HUES64 (cell line): ENCODE measurements around the gene SLC25A34.

Experiments
- H3K27ac ChIP-seq: 2 replicates; pipeline ENCODE4 v1.7.0; 2013; ENCODE audit warnings: low read depth, low read length, inconsistent platforms
- H3K27me3 ChIP-seq: 2 replicates; pipeline ENCODE4 v1.6.1; 2013; ENCODE audit warnings: mild to moderate bottlenecking, low read length; ENCODE audit not compliant: insufficient read depth
- H3K36me3 ChIP-seq: 2 replicates; pipeline ENCODE4 v1.6.1; 2013; ENCODE audit warnings: mild to moderate bottlenecking, low read length; ENCODE audit not compliant: insufficient read depth
- H3K4me1 ChIP-seq: 2 replicates; pipeline ENCODE4 v1.6.1; 2013; ENCODE audit warnings: mild to moderate bottlenecking, low read length, moderate library complexity; ENCODE audit not compliant: insufficient read depth
- H3K4me3 ChIP-seq: 2 replicates; pipeline ENCODE4 v1.5.1; 2013; ENCODE audit warnings: mild to moderate bottlenecking, low read length, moderate library complexity
- H3K9ac ChIP-seq: 2 replicates; pipeline ENCODE4 v1.6.1; 2013; ENCODE audit warnings: mild to moderate bottlenecking, low read depth, low read length
- H3K9me3 ChIP-seq: 2 replicates; pipeline ENCODE4 v1.6.1; 2013; ENCODE audit warnings: low read depth, low read length; ENCODE audit not compliant: insufficient read depth
- WGBS: fragments of 150-250, 120-280 bp; methylation state at CpG from one replicate; pipeline ENCODE4 v1.1.7; 2013; ENCODE audit warnings: missing lambda C conversion rate; 5-methylcytosine and 5-hydroxymethylcytosine counted together

Gene SLC25A34

DNA sequence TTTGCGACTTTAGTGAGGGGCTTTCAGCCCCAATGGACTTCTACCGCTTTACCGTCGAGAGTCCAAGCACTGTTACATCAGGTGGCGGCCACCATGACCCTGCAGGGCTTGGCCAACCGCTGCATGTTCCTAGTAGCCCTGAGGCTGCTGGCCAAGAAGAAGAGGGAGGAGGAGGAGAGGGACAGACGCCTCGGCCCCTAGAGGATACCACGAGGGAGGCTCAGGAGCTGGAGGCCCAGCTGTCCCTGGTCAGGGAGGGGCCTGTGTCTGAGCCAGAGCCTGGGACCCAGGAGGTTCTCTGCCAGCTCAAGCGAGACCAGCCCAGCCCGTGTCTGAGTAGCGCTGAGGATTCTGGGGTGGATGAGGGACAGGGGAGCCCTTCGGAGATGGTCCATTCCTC, 8.6 kb upstream of the SLC25A34 start:
- Histone ChIP-seq H3K9me3 (no peaks in the 10 kb centered on the region), H3K27me3 (no peaks in the 10 kb centered on the region), H3K36me3 (peaks cover 74% of the 10 kb centered on the region), H3K4me1 (no peaks in the 10 kb centered on the region), H3K9ac (no peak overlapping the region), H3K4me3 (no peak overlapping the region), H3K27ac (no peak overlapping the region)
- 96% methylated on average over 13 of the region's 13 CpGs for WGBS

DNA sequence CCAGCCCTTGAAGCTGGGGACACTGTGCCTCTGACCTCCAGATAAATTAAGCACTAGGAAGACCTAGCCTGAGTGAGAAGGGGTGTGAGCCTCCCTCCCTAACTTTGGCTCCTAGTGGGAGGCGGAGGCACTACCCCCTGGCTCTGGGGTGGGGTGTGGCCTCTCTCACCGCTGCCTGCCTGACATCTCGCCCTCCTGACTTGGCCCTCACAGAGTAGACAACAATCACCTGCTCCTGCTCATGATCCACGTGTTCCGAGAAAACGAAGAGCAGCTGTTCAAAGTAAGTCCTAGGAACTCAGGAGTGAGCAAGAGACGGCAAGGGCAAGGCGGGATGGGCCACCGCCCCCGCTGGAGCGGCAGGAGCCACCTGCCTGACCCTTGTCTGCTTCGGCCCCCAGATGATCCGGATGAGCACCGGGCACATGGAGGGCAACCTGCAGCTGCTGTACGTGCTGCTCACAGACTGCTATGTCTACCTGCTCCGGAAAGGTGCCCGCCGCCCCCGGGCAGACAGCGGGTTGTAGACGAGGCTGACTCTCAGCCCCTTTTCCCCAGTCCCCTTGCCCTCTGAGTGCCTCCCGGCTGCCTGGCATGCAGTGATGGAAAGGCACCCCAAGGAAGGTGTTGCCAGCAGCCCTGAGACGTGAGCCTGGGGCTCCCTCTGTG, 8.1 kb upstream of the SLC25A34 start:
- no peaks in the 10 kb centered on the region for H3K9me3 ChIP-seq
- H3K27me3 ChIP-seq, result no peaks in the 10 kb centered on the region
- no peak overlapping the region for H3K9ac ChIP-seq
- H3K27ac ChIP-seq, result no peak overlapping the region
- H3K4me1 ChIP-seq, result no peaks in the 10 kb centered on the region
- no peak overlapping the region for H3K4me3 ChIP-seq
- 95% methylated on average over 23 of the region's 23 CpGs for WGBS
- H3K36me3 ChIP-seq, result peaks cover 76% of the 10 kb centered on the region

DNA sequence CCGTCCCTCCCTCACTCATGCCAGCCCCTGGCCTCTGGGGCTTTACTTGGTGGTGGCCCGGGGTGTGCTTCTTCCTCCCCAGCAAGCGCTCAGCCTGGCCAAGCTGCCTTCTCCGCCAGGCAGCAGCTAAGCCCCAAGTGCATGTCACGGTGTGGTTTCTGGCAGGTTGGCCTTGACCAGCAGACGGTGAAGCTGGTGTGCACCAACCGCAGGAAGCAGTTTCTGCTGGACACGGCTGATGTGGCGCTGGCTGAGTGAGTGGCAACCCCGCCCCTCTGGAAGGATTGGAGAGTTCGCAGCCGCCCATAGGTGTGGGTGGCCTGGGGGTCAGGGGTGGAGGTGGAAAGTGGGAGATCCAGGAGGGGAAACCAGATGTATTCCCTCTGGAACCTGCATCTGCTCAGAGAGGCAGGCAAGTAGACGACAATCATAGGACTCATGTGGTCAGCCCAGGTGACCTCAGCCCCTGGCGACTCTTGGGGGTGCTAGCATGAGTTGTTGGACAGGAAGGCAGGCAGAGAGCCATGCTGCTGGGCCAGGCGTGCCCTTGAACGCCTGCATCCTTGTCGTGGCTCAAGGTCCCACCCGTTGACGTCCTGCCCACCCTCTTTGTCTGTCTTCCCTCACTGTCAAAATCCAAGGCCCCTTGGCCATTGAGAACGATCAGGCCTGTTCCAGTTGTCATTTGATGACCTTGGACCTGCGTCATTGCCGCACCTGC, 7.0 kb upstream of the SLC25A34 start:
- no peak overlapping the region for H3K27ac ChIP-seq
- no peak overlapping the region for H3K4me3 ChIP-seq
- H3K4me1 ChIP-seq, result no peaks in the 10 kb centered on the region
- no peaks in the 10 kb centered on the region for H3K27me3 ChIP-seq
- peaks cover 85% of the 10 kb centered on the region for H3K36me3 ChIP-seq
- H3K9me3 ChIP-seq, result no peaks in the 10 kb centered on the region
- 93% methylated on average over 22 of the region's 22 CpGs for WGBS
- H3K9ac ChIP-seq, result no peak overlapping the region

DNA sequence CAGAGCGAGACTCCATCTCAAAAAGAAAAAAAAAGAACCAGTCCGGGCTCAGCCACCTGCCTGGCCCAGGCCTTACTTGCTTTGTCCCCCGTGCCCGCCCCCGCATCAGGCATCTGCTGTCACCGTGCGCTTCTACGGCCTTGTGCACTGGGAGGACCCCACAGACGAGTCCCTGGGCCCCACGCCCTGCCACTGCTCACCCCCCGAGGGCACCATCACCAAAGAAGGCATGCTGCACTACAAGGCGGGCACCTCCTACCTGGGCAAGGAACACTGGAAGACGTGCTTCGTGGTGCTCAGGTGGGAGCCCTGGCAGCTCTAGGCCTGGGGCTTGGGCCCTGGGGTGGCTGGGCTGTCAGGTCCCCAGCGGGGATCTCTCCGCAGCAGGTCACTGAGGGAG, 5.6 kb upstream of the SLC25A34 start:
- no peak overlapping the region for H3K27ac ChIP-seq
- no peaks in the 10 kb centered on the region for H3K4me1 ChIP-seq
- no peak overlapping the region for H3K9ac ChIP-seq
- WGBS, result 97% methylated on average over 16 of the region's 16 CpGs
- no peak overlapping the region for H3K4me3 ChIP-seq
- H3K27me3 ChIP-seq, result no peaks in the 10 kb centered on the region
- H3K9me3 ChIP-seq, result no peaks in the 10 kb centered on the region
- H3K36me3 ChIP-seq, result peaks cover 82% of the 10 kb centered on the region

DNA sequence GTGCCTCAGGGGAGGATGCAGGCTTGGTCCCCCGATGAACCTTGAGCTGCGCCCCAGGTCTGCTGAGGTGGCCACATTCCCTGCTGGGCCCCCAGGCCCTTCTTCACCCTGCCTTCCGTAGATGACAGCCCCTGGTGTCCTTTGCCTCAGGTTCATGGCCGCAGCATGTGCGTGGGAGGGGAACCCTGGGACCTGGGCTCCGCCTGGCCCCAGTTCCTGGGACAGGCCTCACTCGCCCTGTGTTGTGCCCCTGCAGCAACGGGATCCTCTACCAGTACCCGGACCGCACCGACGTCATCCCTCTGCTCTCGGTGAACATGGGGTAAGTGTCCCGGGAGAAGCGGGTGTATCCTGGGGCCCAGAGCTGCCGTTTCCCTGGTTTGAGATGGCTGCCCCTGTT, 5.1 kb upstream of the SLC25A34 start:
- Histone ChIP-seq H3K9ac (no peak overlapping the region), H3K27ac (no peak overlapping the region), H3K9me3 (no peaks in the 10 kb centered on the region), H3K4me1 (no peaks in the 10 kb centered on the region), H3K36me3 (peaks cover 78% of the 10 kb centered on the region), H3K27me3 (no peaks in the 10 kb centered on the region), H3K4me3 (no peak overlapping the region)
- WGBS, result 97% methylated on average over 16 of the region's 16 CpGs

DNA sequence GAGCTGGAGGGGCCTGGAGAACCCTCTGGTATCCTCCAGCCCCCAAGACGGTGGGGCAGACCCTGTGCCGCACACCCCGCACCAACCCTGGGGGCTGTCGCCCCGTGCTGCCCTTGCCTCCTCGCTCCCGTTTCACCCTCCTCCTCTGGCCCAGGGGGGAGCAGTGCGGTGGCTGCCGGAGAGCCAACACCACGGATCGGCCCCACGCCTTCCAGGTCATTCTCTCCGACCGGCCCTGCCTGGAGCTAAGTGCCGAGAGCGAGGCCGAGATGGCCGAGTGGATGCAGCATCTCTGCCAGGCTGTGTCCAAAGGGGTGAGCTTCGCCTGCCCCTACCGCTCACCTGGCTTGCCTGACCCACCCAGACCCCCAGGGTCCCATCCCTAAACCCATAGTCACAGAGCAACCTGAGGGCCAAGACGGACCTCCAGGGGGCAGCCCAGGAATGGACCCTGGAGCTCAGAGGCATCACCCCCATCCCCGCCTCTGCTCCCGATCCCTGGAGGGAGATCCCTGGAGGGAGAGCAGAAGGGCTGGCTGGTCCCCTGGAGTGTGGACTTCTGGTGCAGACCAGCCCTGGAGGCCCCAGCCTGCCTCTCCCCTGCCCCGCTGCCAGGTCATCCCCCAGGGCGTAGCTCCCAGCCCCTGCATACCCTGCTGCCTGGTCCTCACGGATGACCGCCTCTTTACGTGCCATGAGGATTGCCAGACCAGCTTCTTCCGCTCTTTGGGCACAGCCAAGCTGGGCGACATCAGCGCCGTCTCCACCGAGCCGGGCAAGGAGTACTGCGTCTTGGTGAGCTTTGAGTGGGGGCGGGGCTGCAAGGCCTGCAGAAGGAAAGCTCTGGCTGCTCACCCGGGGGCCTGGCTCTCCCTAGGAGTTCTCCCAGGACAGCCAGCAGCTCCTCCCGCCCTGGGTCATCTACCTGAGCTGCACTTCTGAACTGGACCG, 4.0 kb upstream of the SLC25A34 start:
- Histone ChIP-seq H3K9ac (no peak overlapping the region), H3K9me3 (no peaks in the 10 kb centered on the region), H3K36me3 (peaks cover 67% of the 10 kb centered on the region), H3K4me1 (no peaks in the 10 kb centered on the region), H3K4me3 (no peak overlapping the region), H3K27ac (no peak overlapping the region), H3K27me3 (no peaks in the 10 kb centered on the region)
- 95% methylated on average over 39 of the region's 39 CpGs for WGBS

DNA sequence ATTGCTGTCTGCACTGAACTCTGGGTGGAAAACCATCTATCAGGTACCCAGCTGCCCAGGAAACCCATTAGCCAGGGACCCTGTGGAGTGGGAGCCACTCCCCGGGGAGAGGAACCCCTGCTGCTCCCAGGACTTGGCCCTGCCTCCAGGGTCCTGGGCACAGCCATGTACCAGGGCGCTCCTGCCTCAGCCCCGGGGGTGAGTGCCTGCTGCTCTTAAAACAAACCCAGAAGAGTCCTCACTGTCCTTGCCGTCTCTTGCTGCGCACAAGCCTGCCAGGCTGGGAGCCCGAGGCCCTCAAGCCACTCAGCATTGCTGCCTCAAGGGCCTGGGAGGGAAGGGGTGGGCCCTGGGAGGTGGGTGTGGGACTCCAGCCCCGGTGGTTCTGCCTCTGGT, 3.4 kb upstream of the SLC25A34 start:
- H3K27me3 ChIP-seq, result no peaks in the 10 kb centered on the region
- no peaks in the 10 kb centered on the region for H3K9me3 ChIP-seq
- no peak overlapping the region for H3K27ac ChIP-seq
- no peak overlapping the region for H3K9ac ChIP-seq
- H3K4me1 ChIP-seq, result no peaks in the 10 kb centered on the region
- no peak overlapping the region for H3K4me3 ChIP-seq
- 94% methylated on average over 7 of the region's 7 CpGs for WGBS
- peaks cover 60% of the 10 kb centered on the region for H3K36me3 ChIP-seq

DNA sequence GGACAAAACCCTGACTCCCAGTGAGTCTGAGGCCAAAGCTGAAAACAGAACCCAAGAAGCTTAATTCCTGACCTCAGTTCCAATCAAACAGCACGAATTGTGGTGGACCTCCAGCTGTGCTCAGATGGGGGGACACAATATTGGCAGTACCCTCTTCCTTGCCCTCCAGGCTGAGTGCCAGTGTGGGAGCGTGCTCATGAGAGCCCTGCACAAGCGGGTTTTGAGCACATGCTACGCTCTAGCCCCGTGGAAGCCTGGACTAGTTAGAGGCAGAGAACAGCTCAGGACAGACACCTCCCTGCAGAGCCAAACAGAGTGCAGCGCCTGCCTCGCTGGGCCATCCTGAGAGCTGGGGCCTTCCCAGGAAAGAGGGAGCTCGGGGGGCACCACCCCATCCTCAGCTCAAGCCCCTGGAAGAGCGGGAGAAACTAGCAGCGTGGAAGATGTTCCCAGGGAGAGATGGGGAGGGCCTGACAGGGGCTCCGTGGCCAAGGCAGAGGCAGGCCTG, 2.8 kb upstream of the SLC25A34 start:
- Histone ChIP-seq H3K9me3 (no peaks in the 10 kb centered on the region), H3K4me3 (no peak overlapping the region), H3K4me1 (no peaks in the 10 kb centered on the region), H3K36me3 (peaks cover 54% of the 10 kb centered on the region), H3K27ac (no peak overlapping the region), H3K9ac (no peak overlapping the region), H3K27me3 (no peaks in the 10 kb centered on the region)
- 93% methylated on average over 11 of the region's 11 CpGs for WGBS

DNA sequence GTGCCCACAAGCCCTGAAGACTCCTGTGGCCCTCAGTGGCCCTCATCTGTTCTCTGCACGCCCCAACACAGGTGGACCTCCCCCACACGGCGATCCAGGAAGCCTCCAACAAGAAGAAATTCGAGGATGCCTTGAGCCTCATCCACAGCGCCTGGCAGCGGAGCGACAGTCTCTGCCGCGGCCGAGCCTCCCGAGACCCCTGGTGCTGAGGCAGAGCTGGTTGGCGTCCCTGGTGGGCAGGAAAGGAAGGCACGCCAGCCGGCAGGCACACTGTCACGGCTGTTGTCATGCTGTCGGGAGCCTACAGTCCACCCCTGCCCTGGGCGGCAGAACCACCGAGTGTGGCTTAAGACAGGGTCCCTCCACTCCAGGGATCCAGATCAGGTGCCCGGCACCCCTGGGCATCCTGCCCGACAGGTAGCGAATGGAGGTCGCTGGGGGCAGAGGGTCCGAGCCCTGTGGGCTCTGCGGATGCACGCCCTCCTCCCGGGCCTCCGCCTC, 2.3 kb upstream of the SLC25A34 start:
- Histone ChIP-seq H3K4me3 (no peak overlapping the region), H3K27ac (no peak overlapping the region), H3K9me3 (no peaks in the 10 kb centered on the region), H3K36me3 (peaks cover 49% of the 10 kb centered on the region), H3K4me1 (no peaks in the 10 kb centered on the region), H3K27me3 (no peaks in the 10 kb centered on the region), H3K9ac (no peak overlapping the region)
- WGBS, result 95% methylated on average over 27 of the region's 27 CpGs

DNA sequence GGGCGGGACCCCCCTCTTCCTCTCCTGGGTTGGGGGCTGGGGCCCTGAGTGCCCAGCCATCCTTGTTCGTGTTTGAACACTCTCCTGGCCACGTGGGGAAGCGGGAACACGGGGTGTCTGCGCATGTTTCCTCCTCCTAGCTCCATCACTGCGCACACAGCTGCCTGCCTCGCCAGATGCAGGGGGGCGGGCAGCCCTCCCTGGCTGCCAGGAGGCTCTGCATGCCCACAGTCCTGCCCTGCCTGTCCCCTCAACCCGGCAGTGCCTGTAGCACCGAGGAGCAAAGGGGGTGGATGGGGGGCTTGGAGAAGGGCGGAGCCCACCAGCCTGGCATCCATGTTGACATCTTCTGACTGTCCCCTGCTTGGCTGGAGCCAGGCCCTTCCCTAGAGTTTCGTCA, 1.8 kb upstream of the SLC25A34 start:
- peaks cover 46% of the 10 kb centered on the region for H3K36me3 ChIP-seq
- H3K9ac ChIP-seq, result no peak overlapping the region
- H3K4me1 ChIP-seq, result no peaks in the 10 kb centered on the region
- 91% methylated on average over 13 of the region's 13 CpGs for WGBS
- H3K9me3 ChIP-seq, result no peaks in the 10 kb centered on the region
- no peak overlapping the region for H3K4me3 ChIP-seq
- H3K27me3 ChIP-seq, result no peaks in the 10 kb centered on the region
- H3K27ac ChIP-seq, result no peak overlapping the region

DNA sequence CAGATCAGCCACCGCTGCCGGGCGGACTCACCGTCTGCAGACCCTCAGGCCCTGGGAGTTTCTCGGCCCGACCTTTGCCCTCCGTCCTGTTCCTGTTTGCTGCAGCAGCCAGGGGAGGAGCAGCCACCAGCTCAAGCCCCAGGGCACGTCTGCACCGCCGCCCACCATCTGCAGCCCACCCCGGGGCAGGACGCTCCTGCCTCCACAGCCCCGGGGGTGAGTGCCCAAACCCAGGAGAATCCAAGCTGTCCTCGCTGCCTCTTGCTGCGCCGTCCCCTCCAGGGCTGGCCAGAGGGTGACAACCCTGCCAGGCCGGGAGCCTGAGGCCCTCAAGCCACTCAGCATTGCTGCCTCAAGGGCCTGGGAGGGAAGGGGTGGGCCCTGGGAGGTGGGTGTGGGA, 1.2 kb upstream of the SLC25A34 start:
- Histone ChIP-seq H3K27me3 (no peaks in the 10 kb centered on the region), H3K9ac (no peak overlapping the region), H3K4me1 (no peaks in the 10 kb centered on the region), H3K36me3 (peaks cover 41% of the 10 kb centered on the region), H3K4me3 (no peak overlapping the region), H3K27ac (no peak overlapping the region), H3K9me3 (no peaks in the 10 kb centered on the region)
- 91% methylated on average over 17 of the region's 17 CpGs for WGBS
